AG04449 (cell line): ENCODE measurements around the gene MUL1.

ENCODE experiments used
- CTCF ChIA-PET: fragments of 350-600 bp; formaldehyde crosslinking; extraction: SDS; loops from one replicate; lab custom pipeline; 2021; ENCODE audit warnings: antibody characterized with exemption; lab: Yijun Ruan, JAX
- POLR2A ChIA-PET: fragments of 400-600, 350-600 bp; formaldehyde crosslinking; extraction: SDS; loops from one replicate; lab custom pipeline; 2020; ENCODE audit warnings: antibody characterized with exemption, inconsistent platforms; lab: Yijun Ruan, JAX
- DNase-seq: peaks from one replicate; pipeline ENCODE4 v3.0.0-alpha.2; 2010; ENCODE audit warnings: low read depth, low spot score
- H3K4me3 ChIP-seq: 2 replicates; pipeline ENCODE4 v1.5.1; 2011; ENCODE audit warnings: low read depth, mild to moderate bottlenecking, control low read depth, low read length
- CTCF ChIP-seq: IDR thresholded peaks from one replicate; pipeline ENCODE4 v1.5.1; 2011; ENCODE audit warnings: mild to moderate bottlenecking, moderate library complexity, low read length, control low read depth, inconsistent platforms; ENCODE audit not compliant: insufficient read depth; ENCODE audit errors: missing control alignments

The MUL1 gene

GRCh38 chr1:20483833-20484518 is 24.0 kb downstream of the MUL1 start:
- peak overlapping the region; percentile 70 for H3K4me3 ChIP-seq
- ChIA-PET CTCF (interaction anchor here (0.9 to 11.5 kb wide), 14 partner anchors 10 to 410 kb away, joined by 3 to 98 read pairs (median 7); no protein-coding TSS in a partner anchor), POLR2A (interaction anchor here (0.6 kb wide), 1 partner anchor 227 kb away, joined by 3 read pairs; no protein-coding TSS in a partner anchor)
- TF ChIP-seq CTCF, result no peak
- no peak for DNase-seq

GRCh38 chr1:20483098-20483832 is 24.7 kb downstream of the MUL1 start:
- ChIA-PET CTCF (interaction anchor here (0.9 to 11.5 kb wide), 10 partner anchors 9 to 409 kb away, joined by 3 to 98 read pairs (median 8); no protein-coding TSS in a partner anchor), POLR2A (interaction anchor here (0.6 kb wide), 1 partner anchor 193 kb away, joined by 3 read pairs; the partner anchor contains the start of gene VWA5B1)
- peak overlapping the region; percentile 70 for H3K4me3 ChIP-seq
- no peak for DNase-seq
- no peak for TF ChIP-seq CTCF

- CTCF ChIA-PET, result interaction anchor here (0.7 to 11.5 kb wide), 9 partner anchors 8 to 269 kb away, joined by 3 to 98 read pairs (median 7); no protein-coding TSS in a partner anchor
- POLR2A ChIA-PET, result interaction anchor here (1.5 kb wide), 1 partner anchor 102 kb away, joined by 7 read pairs; no protein-coding TSS in a partner anchor
- TF ChIP-seq CTCF, result no peak
- no peak for DNase-seq
- H3K4me3 ChIP-seq, result no peak overlapping the region
These were observed 26.1 kb downstream of the MUL1 start for GRCh38 chr1:20481643-20482498.

GRCh38 chr1:20480951-20481617 is 26.9 kb downstream of the MUL1 start:
- no peak for TF ChIP-seq CTCF
- ChIA-PET POLR2A (interaction anchor here (1.5 kb wide), 1 partner anchor 101 kb away, joined by 7 read pairs; no protein-coding TSS in a partner anchor), CTCF (interaction anchor here (1.0 to 11.5 kb wide), 4 partner anchors 13 to 119 kb away, joined by 3 to 98 read pairs (median 4); no protein-coding TSS in a partner anchor)

GRCh38 chr1:20480243-20480944 is 27.6 kb downstream of the MUL1 start:
- CTCF ChIA-PET, result interaction anchor here (1.0 to 11.5 kb wide), 5 partner anchors 14 to 268 kb away, joined by 3 to 98 read pairs (median 5); no protein-coding TSS in a partner anchor
- DNase-seq, result no peak
- POLR2A ChIA-PET, result interaction anchor here (1.5 kb wide), 1 partner anchor 101 kb away, joined by 7 read pairs; no protein-coding TSS in a partner anchor
- no peak for TF ChIP-seq CTCF
- no peak overlapping the region for H3K4me3 ChIP-seq

More at GRCh38 chr1:20480951-20481617, 26.9 kb downstream of the MUL1 start:
- no peak for DNase-seq
- no peak overlapping the region for H3K4me3 ChIP-seq
